Activated naive CD4-positive, alpha-beta T cell treated with anti-CD3 and anti-CD28 coated beads, Interleukin-2, amount 10 ng/mL, durations not matched to agents 7 days and 5 days (primary cell): Measurements from ENCODE around the gene ZMAT5.
"Not testable (repeated sequence)": the region's sequence is repeated elsewhere in the genome, so short reads cannot be mapped to it uniquely, and the experiment has no call there.

Experiments
- CTCF ChIA-PET: fragments of 350-600 bp; sonication (Branson Sonifier 250); formaldehyde crosslinking; loops from one replicate; lab custom pipeline; 2021; ENCODE audit warnings: antibody characterized with exemption; lab: Charles Lee
- DNase-seq: peaks from one replicate; pipeline ENCODE4 v3.0.0-alpha.2; 2020
- H3K27ac Mint-ChIP-seq: one replicate; pipeline ENCODE4 v1.8.0; 2021; ENCODE audit warnings: mild to moderate bottlenecking, moderate library complexity, mixed read lengths
- H3K27me3 Mint-ChIP-seq: one replicate; pipeline ENCODE4 v1.8.0; 2021; ENCODE audit warnings: mild to moderate bottlenecking, mixed read lengths
- H3K36me3 Mint-ChIP-seq: one replicate; pipeline ENCODE4 v1.8.0; 2021; ENCODE audit warnings: mixed read lengths
- H3K4me1 Mint-ChIP-seq: one replicate; pipeline ENCODE4 v1.8.0; 2021; ENCODE audit warnings: mixed read lengths
- H3K4me3 Mint-ChIP-seq: one replicate; pipeline ENCODE4 v1.8.0; 2021; ENCODE audit warnings: mild to moderate bottlenecking, moderate library complexity, mixed read lengths
- H3K9me3 Mint-ChIP-seq: one replicate; pipeline ENCODE4 v1.8.0; 2021; ENCODE audit warnings: mixed read lengths

ZMAT5 gene

DNA sequence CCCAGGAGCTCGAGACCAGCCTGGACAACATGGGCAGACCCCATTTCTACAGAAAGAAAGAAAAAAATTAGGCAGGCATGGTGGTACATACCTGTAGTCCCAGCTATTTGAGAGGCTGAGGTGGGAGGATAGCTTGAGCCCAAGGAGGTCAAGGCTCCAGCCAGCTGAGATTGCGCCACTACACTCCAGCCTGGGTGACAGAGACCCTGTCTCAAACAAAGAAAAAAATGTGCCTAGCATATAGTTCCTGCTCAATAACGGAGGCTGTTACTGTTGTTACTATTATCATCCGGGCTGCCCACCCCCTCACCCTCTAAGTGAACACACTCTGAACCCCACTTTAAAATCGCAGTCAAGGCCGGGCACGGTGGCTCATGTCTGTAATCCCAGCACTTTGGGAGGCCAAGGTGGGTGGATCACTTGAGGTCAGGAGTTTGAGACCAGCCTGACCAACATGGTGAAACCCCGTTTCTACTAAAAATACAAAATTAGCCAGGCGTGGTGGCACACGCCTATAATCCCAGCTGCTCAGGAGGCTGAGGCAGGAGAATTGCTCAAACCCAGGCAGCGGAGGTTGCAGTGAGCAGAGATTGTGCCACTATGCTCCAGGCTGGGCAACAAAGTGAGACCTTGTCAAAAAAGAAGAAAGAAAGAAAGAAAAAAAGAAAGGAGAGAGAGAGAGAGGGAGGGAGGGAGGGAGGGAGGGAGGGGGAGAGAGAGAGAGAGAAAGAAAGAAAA, 12.0 kb downstream of the ZMAT5 start:
- not testable (repeated sequence) for H3K27ac Mint-ChIP-seq, DNase-seq, H3K27me3 Mint-ChIP-seq, H3K36me3 Mint-ChIP-seq, H3K4me3 Mint-ChIP-seq, H3K9me3 Mint-ChIP-seq
- CTCF ChIA-PET: interaction anchor here (1.2 kb wide), 1 partner anchor 12 kb away, joined by 3 read pairs; the partner anchor contains the start of genes UQCR10 and ZMAT5
- H3K4me1 Mint-ChIP-seq: peaks cover 20% of the 10 kb centered on the region

DNA sequence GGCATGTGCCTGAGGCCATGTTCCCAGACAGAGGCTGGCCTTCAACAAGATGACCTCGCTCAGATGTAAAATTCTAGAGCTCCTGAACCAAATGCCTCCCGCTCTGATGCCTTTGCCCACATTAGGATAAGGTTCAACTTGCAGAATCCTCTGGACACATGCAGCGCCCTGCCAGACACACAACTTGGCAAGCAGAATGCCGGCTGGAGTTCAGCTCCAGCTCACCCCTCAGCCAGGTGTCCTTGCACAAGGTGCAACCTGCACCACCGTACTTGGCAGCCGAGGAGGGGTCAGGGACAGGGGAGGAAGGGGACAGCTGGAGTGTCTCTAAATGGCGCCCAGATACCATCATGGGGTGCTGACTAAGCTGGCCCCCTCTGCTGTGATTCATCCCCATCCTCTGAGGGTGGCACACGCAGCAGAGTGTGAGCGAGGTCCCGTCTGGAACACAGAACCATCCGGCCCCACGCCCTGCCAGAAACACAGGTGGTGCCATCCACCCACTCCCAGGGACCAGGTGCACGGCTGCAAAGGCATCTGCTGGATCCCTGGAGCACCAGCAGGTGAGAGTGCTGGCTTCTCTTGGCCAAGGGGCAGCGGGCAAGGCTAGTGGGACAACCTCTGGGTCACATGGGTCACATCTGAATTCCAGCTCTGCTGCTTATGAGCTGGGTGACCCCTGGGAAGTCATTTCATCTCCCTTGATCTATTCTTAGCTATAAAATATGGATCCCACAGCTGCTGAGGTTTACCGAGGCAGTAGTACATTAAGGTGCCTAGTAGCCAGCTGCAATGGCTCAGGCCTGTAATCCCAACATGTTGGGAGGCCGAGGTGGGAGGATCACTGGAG, 12.8 kb downstream of the ZMAT5 start:
- Mint-ChIP-seq H3K27ac (no peak overlapping the region), H3K27me3 (no peaks in the 10 kb centered on the region), H3K4me1 (peaks cover 21% of the 10 kb centered on the region), H3K9me3 (no peaks in the 10 kb centered on the region), H3K36me3 (peaks cover 3% of the 10 kb centered on the region), H3K4me3 (no peak overlapping the region)
- no peak for DNase-seq
- CTCF ChIA-PET: interaction anchor here (1.2 kb wide), 1 partner anchor 13 kb away, joined by 3 read pairs; the partner anchor contains the start of genes UQCR10 and ZMAT5

DNA sequence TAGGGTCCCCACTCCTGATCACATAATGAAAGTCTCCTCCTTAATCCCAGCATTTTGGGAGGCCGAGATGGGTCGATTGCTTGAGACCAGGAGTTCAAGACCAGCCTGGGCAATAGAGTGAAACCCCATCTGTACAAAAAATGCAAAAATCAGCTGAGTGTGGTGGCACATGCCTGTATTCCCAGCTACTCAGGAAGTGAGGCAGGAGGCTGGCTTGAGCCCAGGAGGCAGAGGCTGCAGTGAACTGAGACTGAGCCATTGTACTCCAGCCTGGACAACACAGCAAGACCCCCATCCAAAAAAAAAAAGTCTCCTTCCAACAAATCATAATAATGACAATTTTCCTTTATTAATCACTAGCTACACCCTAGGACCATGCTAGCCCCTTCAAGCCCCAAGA, 15.1 kb downstream of the ZMAT5 start:
- Mint-ChIP-seq H3K9me3 (no peaks in the 10 kb centered on the region), H3K27me3 (no peaks in the 10 kb centered on the region), H3K36me3 (peaks cover 7% of the 10 kb centered on the region), H3K4me1 (peaks cover 21% of the 10 kb centered on the region), H3K4me3 (no peak overlapping the region), H3K27ac (peak overlapping the region; percentile 88)
- CTCF ChIA-PET: interaction anchor here (1.2 kb wide), 1 partner anchor 10 kb away, joined by 3 read pairs; no protein-coding TSS in a partner anchor
- no peak for DNase-seq

DNA sequence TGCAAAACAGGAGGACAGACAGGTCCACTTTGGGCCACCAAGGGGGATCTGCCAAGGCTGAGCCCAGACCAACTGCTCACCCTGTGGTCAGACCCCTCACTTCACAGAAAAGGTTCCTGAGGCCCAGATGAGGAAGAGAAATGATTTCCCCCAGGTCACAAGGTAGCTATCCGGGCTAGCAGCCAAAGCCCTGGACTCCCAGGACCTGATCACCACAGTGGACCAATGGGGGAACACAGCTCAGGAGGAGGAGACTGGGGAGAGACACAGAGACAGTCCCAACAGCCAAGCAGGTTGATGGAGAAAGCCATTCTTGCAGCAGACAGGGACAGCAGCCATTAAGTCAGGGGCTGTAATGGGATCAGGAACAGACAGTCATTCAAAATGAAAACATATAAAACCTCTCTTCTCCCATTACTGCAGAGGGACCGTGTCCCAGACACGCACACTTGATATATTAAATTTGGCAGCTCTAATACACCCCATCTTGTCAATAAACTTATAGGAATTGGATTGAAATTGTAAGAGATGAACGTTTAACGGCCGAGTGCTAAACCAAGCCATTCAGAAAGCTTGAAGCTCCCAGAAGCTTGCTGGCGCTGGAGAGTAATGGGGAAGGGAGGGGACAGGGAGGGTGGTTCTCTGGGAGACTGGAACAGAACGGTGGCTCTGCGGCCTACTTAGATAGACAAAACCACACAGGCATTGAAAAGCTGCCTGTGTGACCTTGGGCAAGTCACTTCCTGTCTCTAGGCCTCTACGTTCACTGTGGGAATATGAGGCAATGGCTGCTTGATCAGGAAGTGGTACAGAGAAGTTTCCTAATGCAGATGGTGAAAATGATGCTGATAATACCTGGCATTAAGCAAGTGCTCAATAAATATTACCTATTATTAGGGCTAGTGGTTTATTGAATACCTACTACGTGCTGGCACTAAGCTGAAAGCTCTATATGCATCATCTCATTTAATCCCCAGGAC, 16.0 kb downstream of the ZMAT5 start:
- no peaks in the 10 kb centered on the region for H3K9me3 Mint-ChIP-seq
- DNase-seq: peak; percentile 32
- H3K27me3 Mint-ChIP-seq: no peaks in the 10 kb centered on the region
- H3K36me3 Mint-ChIP-seq: peaks cover 7% of the 10 kb centered on the region
- no peak overlapping the region for H3K4me3 Mint-ChIP-seq
- H3K27ac Mint-ChIP-seq: peak overlapping the region; percentile 88
- peaks cover 21% of the 10 kb centered on the region for H3K4me1 Mint-ChIP-seq
- CTCF ChIA-PET: interaction anchor here (1.2 kb wide), 1 partner anchor 11 kb away, joined by 3 read pairs; no protein-coding TSS in a partner anchor

DNA sequence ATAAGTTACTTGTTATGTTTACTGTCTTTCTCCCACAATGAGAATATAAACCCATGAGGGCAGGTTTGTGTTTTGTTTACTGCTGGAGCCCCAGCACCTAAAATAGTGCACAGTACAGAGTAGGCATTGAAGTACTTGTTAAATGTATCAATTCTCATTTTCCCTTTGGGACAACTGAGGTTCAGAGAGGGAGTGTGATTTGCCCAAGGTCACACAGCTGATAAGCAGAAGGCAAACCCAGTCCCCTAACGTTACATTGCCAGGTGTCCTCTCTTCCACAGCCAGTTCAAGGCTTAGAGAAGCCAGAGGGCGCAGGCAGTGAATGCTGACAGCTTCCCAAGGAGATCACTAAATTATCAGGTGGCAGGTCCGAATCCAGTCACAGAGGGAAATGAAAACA, 16.8 kb downstream of the ZMAT5 start:
- Mint-ChIP-seq H3K36me3 (peaks cover 9% of the 10 kb centered on the region), H3K4me3 (no peak overlapping the region), H3K4me1 (peaks cover 21% of the 10 kb centered on the region), H3K27ac (no peak overlapping the region), H3K9me3 (no peaks in the 10 kb centered on the region), H3K27me3 (no peaks in the 10 kb centered on the region)
- no peak for DNase-seq
- CTCF ChIA-PET: no interaction called here

DNA sequence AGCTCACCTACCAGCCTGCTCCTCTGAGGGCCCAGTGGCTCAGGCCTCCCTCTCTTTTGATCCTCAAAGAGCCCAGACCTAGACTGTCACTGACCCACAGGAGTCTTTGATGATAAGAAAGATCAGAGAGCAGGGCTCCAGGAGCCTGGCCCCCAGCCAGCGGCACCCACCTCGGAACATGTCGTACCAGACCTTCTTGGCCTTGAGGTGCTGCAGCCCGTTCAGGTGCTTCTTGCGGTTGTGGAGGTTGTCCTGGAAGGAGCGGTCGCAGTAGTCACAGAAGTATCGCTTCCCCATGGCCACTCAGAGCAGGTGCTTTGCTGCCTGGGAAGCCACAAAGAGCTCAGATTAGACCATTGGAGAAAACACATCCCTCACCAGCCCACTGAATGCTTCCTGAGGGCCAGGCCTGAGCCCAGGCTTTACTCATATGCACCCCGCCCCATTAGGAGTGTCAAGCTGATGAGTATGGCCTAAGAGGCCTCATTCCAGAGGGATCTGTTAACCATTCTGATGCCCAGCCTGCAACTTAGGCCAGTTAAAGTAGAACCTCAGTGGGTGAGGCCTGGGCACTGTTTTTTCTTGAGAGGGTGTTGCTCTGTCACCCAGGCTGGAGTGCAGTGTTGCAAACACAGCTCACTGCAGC, 18.4 kb downstream of the ZMAT5 start:
- H3K4me3 Mint-ChIP-seq: no peak overlapping the region
- H3K27me3 Mint-ChIP-seq: no peaks in the 10 kb centered on the region
- no peak for DNase-seq
- CTCF ChIA-PET: no interaction called here
- H3K27ac Mint-ChIP-seq: peak overlapping the region; percentile 19
- H3K9me3 Mint-ChIP-seq: no peaks in the 10 kb centered on the region
- peaks cover 9% of the 10 kb centered on the region for H3K36me3 Mint-ChIP-seq
- H3K4me1 Mint-ChIP-seq: peaks cover 21% of the 10 kb centered on the region

DNA sequence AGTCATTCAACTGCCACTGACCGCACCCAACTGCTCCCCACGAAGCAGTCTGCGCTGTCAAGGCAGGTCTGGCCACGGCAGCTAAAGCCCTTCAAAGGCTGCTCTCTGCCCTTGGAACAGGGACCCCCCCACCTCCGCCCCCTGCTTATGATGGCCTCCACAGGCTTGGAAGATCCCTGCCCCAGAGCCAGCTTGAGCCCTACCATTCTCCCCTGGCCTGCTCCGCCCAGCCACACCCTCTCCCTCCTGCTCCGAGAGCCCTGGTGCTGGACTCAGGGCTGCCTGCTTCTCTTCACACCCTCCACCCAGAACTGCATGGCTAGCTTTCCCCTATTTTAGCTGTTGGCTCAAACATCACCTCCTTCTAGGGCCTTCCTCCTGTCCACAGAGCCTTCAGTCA, 19.0 kb downstream of the ZMAT5 start:
- CTCF ChIA-PET: no interaction called here
- H3K4me1 Mint-ChIP-seq: peaks cover 21% of the 10 kb centered on the region
- H3K27ac Mint-ChIP-seq: no peak overlapping the region
- H3K9me3 Mint-ChIP-seq: no peaks in the 10 kb centered on the region
- DNase-seq: no peak
- no peaks in the 10 kb centered on the region for H3K27me3 Mint-ChIP-seq
- peaks cover 9% of the 10 kb centered on the region for H3K36me3 Mint-ChIP-seq
- no peak overlapping the region for H3K4me3 Mint-ChIP-seq

DNA sequence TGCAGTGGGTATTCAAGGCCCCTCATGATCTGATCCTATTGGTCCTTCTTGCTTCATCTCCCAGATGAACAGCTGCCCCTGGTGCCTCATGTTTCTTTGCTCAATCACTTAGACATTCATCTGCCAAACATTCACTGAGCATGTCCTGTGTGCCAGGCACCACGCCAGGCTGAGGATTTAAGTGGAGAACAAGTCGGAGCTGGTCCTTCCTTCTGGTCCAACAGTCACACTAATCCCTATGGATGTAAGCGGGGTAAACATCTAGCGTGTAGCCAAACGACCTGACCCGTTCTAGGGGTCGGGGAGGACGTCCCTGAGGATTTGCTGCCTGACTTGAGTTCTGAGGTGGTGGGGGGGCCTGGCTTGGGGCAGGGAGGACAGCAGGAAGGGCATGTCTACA, 21.9 kb downstream of the ZMAT5 start:
- no peaks in the 10 kb centered on the region for H3K27me3 Mint-ChIP-seq
- H3K27ac Mint-ChIP-seq: no peak overlapping the region
- H3K4me3 Mint-ChIP-seq: no peak overlapping the region
- no peaks in the 10 kb centered on the region for H3K9me3 Mint-ChIP-seq
- no peak for DNase-seq
- CTCF ChIA-PET: no interaction called here
- peaks cover 6% of the 10 kb centered on the region for H3K36me3 Mint-ChIP-seq
- peaks cover 10% of the 10 kb centered on the region for H3K4me1 Mint-ChIP-seq

DNA sequence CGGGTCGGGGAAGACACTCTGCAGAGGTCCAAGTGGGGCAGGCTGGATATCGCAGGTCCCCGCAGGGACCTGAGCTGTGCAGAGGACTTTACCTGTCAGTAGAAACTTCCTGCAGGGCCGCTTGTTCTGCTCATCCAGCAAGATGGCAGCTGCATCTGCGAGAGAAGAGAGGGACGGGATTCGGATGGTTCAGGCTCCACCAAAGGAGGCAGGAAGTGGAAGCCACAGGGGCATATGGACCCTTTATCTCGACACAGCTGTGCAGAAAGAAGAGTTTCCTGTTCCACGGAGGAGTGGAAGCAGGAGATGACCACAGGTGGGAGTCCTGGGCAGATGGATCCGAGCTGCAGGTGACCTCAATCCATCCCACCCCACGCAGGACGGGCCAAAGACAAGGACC, 24.5 kb downstream of the ZMAT5 start:
- Mint-ChIP-seq H3K9me3 (no peaks in the 10 kb centered on the region), H3K27me3 (no peaks in the 10 kb centered on the region), H3K36me3 (peaks cover 6% of the 10 kb centered on the region), H3K4me1 (peaks cover 8% of the 10 kb centered on the region), H3K27ac (no peak overlapping the region), H3K4me3 (no peak overlapping the region)
- CTCF ChIA-PET: interaction anchor here (0.7 to 1.2 kb wide), 2 partner anchors 19 to 260 kb away, joined by 3 read pairs; no protein-coding TSS in a partner anchor
- no peak for DNase-seq

DNA sequence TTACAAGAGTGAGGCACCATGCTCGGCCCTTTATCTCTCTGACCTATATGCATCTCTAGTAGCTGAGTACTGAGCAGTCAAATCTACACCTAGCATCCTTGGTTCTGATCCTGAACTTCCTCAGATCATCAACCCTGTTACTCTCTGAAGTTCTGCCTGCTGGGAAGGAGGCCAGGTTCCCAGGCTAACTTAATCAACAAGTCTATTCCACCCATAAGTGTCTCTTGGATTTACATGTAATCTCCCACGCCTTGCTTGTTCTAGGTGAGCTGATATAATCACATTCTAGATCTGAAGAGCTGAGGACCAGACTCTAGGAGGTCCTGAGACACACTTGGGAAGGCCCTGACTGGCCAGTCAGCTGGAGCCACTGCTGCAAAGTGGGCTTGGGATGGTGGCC, 24.9 kb downstream of the ZMAT5 start:
- H3K27me3 Mint-ChIP-seq: no peaks in the 10 kb centered on the region
- peaks cover 6% of the 10 kb centered on the region for H3K36me3 Mint-ChIP-seq
- CTCF ChIA-PET: interaction anchor here (0.7 to 1.2 kb wide), 2 partner anchors 19 to 260 kb away, joined by 3 read pairs; no protein-coding TSS in a partner anchor
- no peaks in the 10 kb centered on the region for H3K9me3 Mint-ChIP-seq
- H3K4me1 Mint-ChIP-seq: peaks cover 8% of the 10 kb centered on the region
- no peak overlapping the region for H3K4me3 Mint-ChIP-seq
- no peak for DNase-seq
- no peak overlapping the region for H3K27ac Mint-ChIP-seq

DNA sequence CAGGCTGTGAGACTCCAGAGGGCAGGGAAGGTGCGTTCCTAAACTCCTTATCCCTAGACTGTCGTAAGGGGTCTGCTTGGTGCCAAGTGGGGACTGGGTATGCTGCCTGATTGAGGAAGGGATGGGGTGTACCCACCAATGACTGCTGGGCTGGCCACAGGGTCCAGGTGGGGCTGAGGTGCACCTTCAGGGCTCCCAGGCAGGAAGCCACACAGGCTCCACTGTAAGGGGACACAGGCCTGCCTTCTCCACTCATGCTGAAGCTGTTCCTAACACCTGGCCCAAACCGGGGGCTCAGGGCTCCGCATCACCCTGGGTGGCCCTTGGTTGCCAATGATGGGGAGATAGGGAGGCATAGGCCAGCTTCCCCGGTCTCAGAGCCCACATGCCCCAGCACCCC, 26.6 kb downstream of the ZMAT5 start:
- CTCF ChIA-PET: no interaction called here
- Mint-ChIP-seq H3K4me1 (peaks cover 8% of the 10 kb centered on the region), H3K4me3 (no peak overlapping the region), H3K27ac (no peak overlapping the region), H3K27me3 (no peaks in the 10 kb centered on the region), H3K36me3 (peaks cover 3% of the 10 kb centered on the region), H3K9me3 (no peaks in the 10 kb centered on the region)
- no peak for DNase-seq

DNA sequence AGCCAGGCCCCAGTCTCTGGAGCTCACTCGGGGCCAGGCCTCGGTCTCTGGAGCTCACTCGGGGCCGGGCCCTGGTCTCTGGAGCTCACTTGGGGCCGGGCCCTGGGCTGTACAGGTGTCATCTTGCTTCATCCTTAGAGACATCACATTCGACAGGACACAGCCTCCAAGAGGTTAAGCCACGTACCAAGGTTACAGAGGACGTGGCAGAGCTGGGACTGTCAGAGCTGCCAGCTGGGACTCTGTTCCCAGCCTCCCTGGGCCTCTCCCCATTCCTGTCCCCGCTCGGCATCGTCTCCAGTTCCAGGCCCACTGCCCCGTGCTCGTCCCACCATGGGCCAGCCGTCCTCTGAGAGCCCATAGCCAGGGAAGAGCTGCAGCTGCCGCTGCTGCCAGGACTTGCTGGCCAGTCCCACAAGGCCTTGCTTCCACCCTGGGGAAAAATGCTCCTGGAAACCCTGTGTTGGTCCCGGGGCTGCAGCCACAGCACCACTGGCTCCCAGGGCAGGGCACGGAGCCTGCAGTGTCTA, 27.4 kb downstream of the ZMAT5 start:
- Mint-ChIP-seq H3K9me3 (no peaks in the 10 kb centered on the region), H3K36me3 (peaks cover 3% of the 10 kb centered on the region), H3K4me3 (no peak overlapping the region), H3K27ac (no peak overlapping the region), H3K27me3 (no peaks in the 10 kb centered on the region), H3K4me1 (peaks cover 8% of the 10 kb centered on the region)
- DNase-seq: no peak
- CTCF ChIA-PET: no interaction called here

DNA sequence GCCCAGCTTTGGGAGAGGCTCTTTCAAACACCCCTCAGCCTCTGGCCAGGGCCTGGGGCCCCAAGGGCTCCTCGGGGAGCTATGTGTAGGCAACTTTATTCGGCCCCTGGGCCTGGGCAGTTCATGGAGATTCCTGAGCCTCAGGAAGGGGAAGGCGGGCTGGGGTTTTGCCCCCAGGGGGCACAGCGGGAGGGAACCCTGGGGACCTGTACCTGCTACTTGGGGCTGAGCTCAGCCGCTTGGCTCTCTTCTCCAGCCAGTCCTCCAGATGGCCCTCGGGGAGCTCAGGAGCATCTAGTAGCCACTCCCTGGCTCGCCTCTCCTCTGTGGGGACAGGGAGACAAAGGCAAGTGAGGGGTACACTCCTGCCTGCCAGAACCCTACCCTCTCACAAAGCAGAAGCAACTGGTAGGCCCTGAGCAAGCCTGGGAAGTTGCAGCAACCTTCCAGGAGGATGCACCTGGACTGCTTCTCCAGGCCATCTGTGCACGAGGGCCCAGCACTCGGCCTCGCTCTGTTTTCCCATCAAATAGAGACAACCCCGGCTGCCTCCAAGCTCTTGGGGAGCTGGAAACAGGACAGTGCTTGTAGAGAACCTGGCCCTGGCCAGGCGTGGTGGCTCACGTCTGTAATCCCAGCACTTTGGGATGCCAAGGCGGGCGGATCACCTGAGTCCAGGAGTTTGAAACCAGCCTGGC, 28.5 kb downstream of the ZMAT5 start:
- Mint-ChIP-seq H3K27ac (no peak overlapping the region), H3K36me3 (peaks cover 3% of the 10 kb centered on the region), H3K4me3 (no peak overlapping the region), H3K4me1 (peaks cover 8% of the 10 kb centered on the region), H3K9me3 (no peaks in the 10 kb centered on the region), H3K27me3 (no peaks in the 10 kb centered on the region)
- CTCF ChIA-PET: no interaction called here
- DNase-seq: no peak
